Transverse colon (tissue), 4 donors: ENCODE data around the gene CD226.

Experiments
- EP300 ChIP-seq: sonication (generic); formaldehyde crosslinking; IDR thresholded peaks from one replicate; pipeline ENCODE4 v1.6.1; 2017; ENCODE audit warnings: antibody characterized with exemption, low read depth
- POLR2A ChIP-seq: fragments of 450-650 bp; IDR thresholded peaks from one replicate; pipeline ENCODE4 v1.6.1; 2016; ENCODE audit warnings: antibody characterized with exemption, mild to moderate bottlenecking, moderate library complexity
- POLR2AphosphoS5 ChIP-seq, 3 donors: sonication (generic); formaldehyde crosslinking; IDR thresholded peaks; one replicate each; pipeline ENCODE4 v1.6.1; 2016; ENCODE audit warnings: antibody characterized with exemption in 3 of 3
- TF ChIP-seq, protein P1 (sequence below), 5 experiments: fragments of 200-600 bp in 3 of 5; fragments of 450-650 bp in 2 of 5; sonication (generic) in 3 of 5; IDR thresholded peaks; 1 replicate in 2 of 5; 2 replicates in 3 of 5; pipeline ENCODE4 v1.5.1; 2016 to 2017; ENCODE audit warnings: antibody characterized with exemption in 5 of 5, inconsistent platforms in 3 of 5, mild to moderate bottlenecking in 2 of 5, moderate library complexity in 1 of 5

DNA sequence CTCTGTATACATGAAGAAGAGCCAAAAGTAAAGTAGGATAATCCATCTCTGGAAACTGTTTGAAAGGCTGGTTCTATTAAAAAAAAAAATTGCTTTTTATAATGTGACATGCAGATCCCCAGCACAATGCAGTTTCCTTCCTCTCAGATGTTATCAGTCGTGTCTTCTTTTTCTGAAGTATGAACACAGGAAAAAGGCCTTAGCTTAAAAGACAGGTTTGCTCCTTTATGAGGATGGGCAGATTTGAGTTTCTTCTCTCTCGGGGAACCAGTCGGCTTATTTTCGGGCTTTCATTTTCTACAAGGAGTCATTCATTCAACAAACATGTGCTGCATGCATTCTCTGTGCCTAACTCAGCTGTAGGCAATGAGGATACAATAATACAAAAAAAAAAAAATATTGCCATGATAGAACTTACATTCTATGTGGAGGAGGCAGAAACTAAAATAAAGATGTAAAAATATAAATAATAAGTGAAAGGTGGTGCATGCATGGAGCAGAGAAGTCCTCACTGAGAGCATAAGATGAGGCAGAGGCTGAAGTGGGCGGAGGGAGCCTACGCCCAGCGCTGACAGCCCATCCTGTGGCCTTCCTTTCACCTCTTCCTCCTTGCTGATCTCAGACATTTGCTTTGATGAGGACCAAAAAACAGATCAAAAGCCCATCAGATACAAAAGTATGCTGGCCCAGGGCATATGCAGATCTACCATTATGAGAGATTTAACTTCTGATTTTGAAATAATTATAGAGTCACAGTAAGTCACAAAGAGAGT is at the start of gene CD226:
- TF ChIP-seq, protein P1, sequence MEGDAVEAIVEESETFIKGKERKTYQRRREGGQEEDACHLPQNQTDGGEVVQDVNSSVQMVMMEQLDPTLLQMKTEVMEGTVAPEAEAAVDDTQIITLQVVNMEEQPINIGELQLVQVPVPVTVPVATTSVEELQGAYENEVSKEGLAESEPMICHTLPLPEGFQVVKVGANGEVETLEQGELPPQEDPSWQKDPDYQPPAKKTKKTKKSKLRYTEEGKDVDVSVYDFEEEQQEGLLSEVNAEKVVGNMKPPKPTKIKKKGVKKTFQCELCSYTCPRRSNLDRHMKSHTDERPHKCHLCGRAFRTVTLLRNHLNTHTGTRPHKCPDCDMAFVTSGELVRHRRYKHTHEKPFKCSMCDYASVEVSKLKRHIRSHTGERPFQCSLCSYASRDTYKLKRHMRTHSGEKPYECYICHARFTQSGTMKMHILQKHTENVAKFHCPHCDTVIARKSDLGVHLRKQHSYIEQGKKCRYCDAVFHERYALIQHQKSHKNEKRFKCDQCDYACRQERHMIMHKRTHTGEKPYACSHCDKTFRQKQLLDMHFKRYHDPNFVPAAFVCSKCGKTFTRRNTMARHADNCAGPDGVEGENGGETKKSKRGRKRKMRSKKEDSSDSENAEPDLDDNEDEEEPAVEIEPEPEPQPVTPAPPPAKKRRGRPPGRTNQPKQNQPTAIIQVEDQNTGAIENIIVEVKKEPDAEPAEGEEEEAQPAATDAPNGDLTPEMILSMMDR (IDR thresholded peaks at IDR 0.05), result no peak
- TF ChIP-seq EP300 (no peak), POLR2A (no peak), POLR2AphosphoS5 (IDR thresholded peaks at IDR 0.05) (no peak)
